Measurements from ENCODE around the gene INO80.
"Not testable (repeated sequence)": the region's sequence is repeated elsewhere in the genome, so short reads cannot be mapped to it uniquely, and the experiment has no call there.

INO80 gene

GRCh38 chr15:41106947-41107346, 9.1 kb downstream of the INO80 start:
- H3K27me3 ChIP-seq (ENCODE audit: insufficient read depth, low read length) = no peaks in the 10 kb centered on the region
- peaks cover 11% of the 10 kb centered on the region; the same call in 1 of the 2 replicates for H3K36me3 ChIP-seq (ENCODE audit: insufficient read depth, low read depth, low read length)
- H3K9me3 ChIP-seq (ENCODE audit: insufficient read depth, low read depth, low read length) = no peaks in the 10 kb centered on the region
- H3K4me1 ChIP-seq (ENCODE audit: insufficient read depth, low read length) = no peaks in the 10 kb centered on the region
- no peak overlapping the region for H3K4me3 ChIP-seq (ENCODE audit: low read length)
- no peak overlapping the region for H3K27ac ChIP-seq (ENCODE audit: low read length)
- H3K9ac ChIP-seq (ENCODE audit: low read depth, low read length) = no peak overlapping the region

GRCh38 chr15:41105348-41106334, 10.4 kb downstream of the INO80 start:
- Histone ChIP-seq H3K4me1 (ENCODE audit: insufficient read depth, low read length) (no peaks in the 10 kb centered on the region), H3K9me3 (ENCODE audit: insufficient read depth, low read depth, low read length) (no peaks in the 10 kb centered on the region), H3K27me3 (ENCODE audit: insufficient read depth, low read length) (no peaks in the 10 kb centered on the region), H3K36me3 (ENCODE audit: insufficient read depth, low read depth, low read length) (peaks cover 7% of the 10 kb centered on the region; the same call in 1 of the 2 replicates), H3K4me3 (ENCODE audit: low read length) (no peak overlapping the region), H3K27ac (ENCODE audit: low read length) (no peak overlapping the region), H3K9ac (ENCODE audit: low read depth, low read length) (no peak overlapping the region)

- H3K36me3 ChIP-seq (ENCODE audit: insufficient read depth, low read depth, low read length) = peaks cover 6% of the 10 kb centered on the region; the same call in 1 of the 2 replicates
- H3K4me1 ChIP-seq (ENCODE audit: insufficient read depth, low read length) = no peaks in the 10 kb centered on the region
- H3K9ac ChIP-seq (ENCODE audit: low read depth, low read length) = no peak overlapping the region
- no peak overlapping the region for H3K27ac ChIP-seq (ENCODE audit: low read length)
- no peaks in the 10 kb centered on the region for H3K9me3 ChIP-seq (ENCODE audit: insufficient read depth, low read depth, low read length)
- H3K27me3 ChIP-seq (ENCODE audit: insufficient read depth, low read length) = no peaks in the 10 kb centered on the region
- H3K4me3 ChIP-seq (ENCODE audit: low read length) = no peak overlapping the region
Observed at GRCh38 chr15:41104234-41104633, 11.8 kb downstream of the INO80 start.

- Histone ChIP-seq H3K9me3 (ENCODE audit: insufficient read depth, low read depth, low read length) (no peaks in the 10 kb centered on the region), H3K4me1 (ENCODE audit: insufficient read depth, low read length) (no peaks in the 10 kb centered on the region), H3K9ac (ENCODE audit: low read depth, low read length) (no peak overlapping the region), H3K36me3 (ENCODE audit: insufficient read depth, low read depth, low read length) (peaks cover 8% of the 10 kb centered on the region), H3K27me3 (ENCODE audit: insufficient read depth, low read length) (no peaks in the 10 kb centered on the region), H3K4me3 (ENCODE audit: low read length) (no peak overlapping the region), H3K27ac (ENCODE audit: low read length) (no peak overlapping the region)
Observed at GRCh38 chr15:41102854-41103253, 13.2 kb downstream of the INO80 start.

GRCh38 chr15:41096178-41096577, 19.9 kb downstream of the INO80 start:
- Histone ChIP-seq H3K36me3 (ENCODE audit: insufficient read depth, low read depth, low read length) (peaks cover 66% of the 10 kb centered on the region), H3K27ac (ENCODE audit: low read length) (no peak overlapping the region), H3K27me3 (ENCODE audit: insufficient read depth, low read length) (no peaks in the 10 kb centered on the region), H3K4me1 (ENCODE audit: insufficient read depth, low read length) (no peaks in the 10 kb centered on the region), H3K4me3 (ENCODE audit: low read length) (no peak overlapping the region), H3K9me3 (ENCODE audit: insufficient read depth, low read depth, low read length) (no peaks in the 10 kb centered on the region), H3K9ac (ENCODE audit: low read depth, low read length) (no peak overlapping the region)

GRCh38 chr15:41085029-41085428, 31.1 kb downstream of the INO80 start:
- Histone ChIP-seq H3K4me1 (ENCODE audit: insufficient read depth, low read length) (no peaks in the 10 kb centered on the region), H3K36me3 (ENCODE audit: insufficient read depth, low read depth, low read length) (peaks cover 99% of the 10 kb centered on the region), H3K27me3 (ENCODE audit: insufficient read depth, low read length) (no peaks in the 10 kb centered on the region), H3K9ac (ENCODE audit: low read depth, low read length) (no peak overlapping the region), H3K4me3 (ENCODE audit: low read length) (no peak overlapping the region), H3K9me3 (ENCODE audit: insufficient read depth, low read depth, low read length) (no peaks in the 10 kb centered on the region), H3K27ac (ENCODE audit: low read length) (no peak overlapping the region)

- no peaks in the 10 kb centered on the region for H3K4me1 ChIP-seq (ENCODE audit: insufficient read depth, low read length)
- H3K27ac ChIP-seq (ENCODE audit: low read length) = no peak overlapping the region
- H3K27me3 ChIP-seq (ENCODE audit: insufficient read depth, low read length) = no peaks in the 10 kb centered on the region
- H3K9ac ChIP-seq (ENCODE audit: low read depth, low read length) = no peak overlapping the region
- no peaks in the 10 kb centered on the region for H3K9me3 ChIP-seq (ENCODE audit: insufficient read depth, low read depth, low read length)
- peaks cover 96% of the 10 kb centered on the region for H3K36me3 ChIP-seq (ENCODE audit: insufficient read depth, low read depth, low read length)
- H3K4me3 ChIP-seq (ENCODE audit: low read length) = no peak overlapping the region
Observed at GRCh38 chr15:41080144-41080543, 35.9 kb downstream of the INO80 start.

- H3K27me3 ChIP-seq (ENCODE audit: insufficient read depth, low read length) = no peaks in the 10 kb centered on the region
- H3K9me3 ChIP-seq (ENCODE audit: insufficient read depth, low read depth, low read length) = no peaks in the 10 kb centered on the region
- no peaks in the 10 kb centered on the region for H3K4me1 ChIP-seq (ENCODE audit: insufficient read depth, low read length)
- H3K4me3 ChIP-seq (ENCODE audit: low read length) = no peak overlapping the region
- H3K36me3 ChIP-seq (ENCODE audit: insufficient read depth, low read depth, low read length) = peaks cover 96% of the 10 kb centered on the region
- H3K9ac ChIP-seq (ENCODE audit: low read depth, low read length) = no peak overlapping the region
- no peak overlapping the region for H3K27ac ChIP-seq (ENCODE audit: low read length)
Observed at GRCh38 chr15:41079717-41080116, 36.4 kb downstream of the INO80 start.

GRCh38 chr15:41078879-41079278, 37.2 kb downstream of the INO80 start:
- not testable (repeated sequence) for H3K9me3 ChIP-seq (ENCODE audit: insufficient read depth, low read depth, low read length); H3K4me3 ChIP-seq (ENCODE audit: low read length); H3K4me1 ChIP-seq (ENCODE audit: insufficient read depth, low read length); H3K27ac ChIP-seq (ENCODE audit: low read length); H3K27me3 ChIP-seq (ENCODE audit: insufficient read depth, low read length); H3K9ac ChIP-seq (ENCODE audit: low read depth, low read length)
- H3K36me3 ChIP-seq (ENCODE audit: insufficient read depth, low read depth, low read length) = peaks cover 96% of the 10 kb centered on the region

- H3K27me3 ChIP-seq (ENCODE audit: insufficient read depth, low read length) = no peaks in the 10 kb centered on the region
- no peaks in the 10 kb centered on the region for H3K9me3 ChIP-seq (ENCODE audit: insufficient read depth, low read depth, low read length)
- H3K4me3 ChIP-seq (ENCODE audit: low read length) = no peak overlapping the region
- no peaks in the 10 kb centered on the region for H3K4me1 ChIP-seq (ENCODE audit: insufficient read depth, low read length)
- H3K27ac ChIP-seq (ENCODE audit: low read length) = no peak overlapping the region
- H3K9ac ChIP-seq (ENCODE audit: low read depth, low read length) = no peak overlapping the region
- peaks cover 96% of the 10 kb centered on the region for H3K36me3 ChIP-seq (ENCODE audit: insufficient read depth, low read depth, low read length)
Observed at GRCh38 chr15:41078125-41078524, 38.0 kb downstream of the INO80 start.

- no peak overlapping the region for H3K27ac ChIP-seq (ENCODE audit: low read length)
- H3K27me3 ChIP-seq (ENCODE audit: insufficient read depth, low read length) = no peaks in the 10 kb centered on the region
- no peak overlapping the region for H3K9ac ChIP-seq (ENCODE audit: low read depth, low read length)
- no peaks in the 10 kb centered on the region for H3K4me1 ChIP-seq (ENCODE audit: insufficient read depth, low read length)
- H3K9me3 ChIP-seq (ENCODE audit: insufficient read depth, low read depth, low read length) = no peaks in the 10 kb centered on the region
- H3K4me3 ChIP-seq (ENCODE audit: low read length) = no peak overlapping the region
- H3K36me3 ChIP-seq (ENCODE audit: insufficient read depth, low read depth, low read length) = peaks cover 95% of the 10 kb centered on the region
Observed at GRCh38 chr15:41073028-41073427, 43.1 kb downstream of the INO80 start.

- H3K36me3 ChIP-seq (ENCODE audit: insufficient read depth, low read depth, low read length) = peaks cover 95% of the 10 kb centered on the region
- no peaks in the 10 kb centered on the region for H3K27me3 ChIP-seq (ENCODE audit: insufficient read depth, low read length)
- H3K4me3 ChIP-seq (ENCODE audit: low read length) = no peak overlapping the region
- no peak overlapping the region for H3K9ac ChIP-seq (ENCODE audit: low read depth, low read length)
- no peaks in the 10 kb centered on the region for H3K9me3 ChIP-seq (ENCODE audit: insufficient read depth, low read depth, low read length)
- H3K4me1 ChIP-seq (ENCODE audit: insufficient read depth, low read length) = no peaks in the 10 kb centered on the region
- H3K27ac ChIP-seq (ENCODE audit: low read length) = no peak overlapping the region
Observed at GRCh38 chr15:41072013-41072412, 44.1 kb downstream of the INO80 start.

Measured in iPS-20b (cell line).